GM19452 (cell line): ENCODE data around the gene RAD51AP1.
A peak's percentile ranks its signal among the peaks of the same experiment; 100 is the strongest.

ENCODE experiments used
- ATAC-seq: cut with Tn5 transposase; IDR thresholded peaks from one replicate; pipeline ENCODE4 v1.9.1; 2021; ENCODE audit not compliant: unreplicated experiment

Gene RAD51AP1

GRCh38 chr12:4588916-4589315, 50.2 kb downstream of the RAD51AP1 start:
- no peak for ATAC-seq

- ATAC-seq, result no peak
Measured at GRCh38 chr12:4589941-4590340, 51.3 kb downstream of the RAD51AP1 start.

- no peak for ATAC-seq
Measured at GRCh38 chr12:4591180-4591687, 52.5 kb downstream of the RAD51AP1 start.

GRCh38 chr12:4595881-4596280, 57.2 kb downstream of the RAD51AP1 start:
- ATAC-seq, result no peak

GRCh38 chr12:4603421-4603820, 64.7 kb downstream of the RAD51AP1 start:
- no peak for ATAC-seq

GRCh38 chr12:4603946-4604345, 65.3 kb downstream of the RAD51AP1 start:
- no peak for ATAC-seq

GRCh38 chr12:4604684-4605193, 66.0 kb downstream of the RAD51AP1 start:
- ATAC-seq, result peak; percentile 95

GRCh38 chr12:4607056-4607455, 68.4 kb downstream of the RAD51AP1 start:
- ATAC-seq, result no peak

- no peak for ATAC-seq
Measured at GRCh38 chr12:4609071-4609470, 70.4 kb downstream of the RAD51AP1 start.
